ENCODE data around the gene MYO1B. TPM values are rescaled to one million over a fixed set of nuclear protein-coding genes. Genes with fewer than 3 reads are reported as not detected.

MYO1B gene
- total RNA-seq, 2 donors from 2014 or later, result 75.0 to 78.2 TPM

- H3K27me3 ChIP-seq, result no peaks in the 10 kb centered on the region
- no peak for TF ChIP-seq CTCF (IDR thresholded peaks at IDR 0.05)
- H3K9ac ChIP-seq (ENCODE audit: low read depth in 2 of 2, low read length in 2 of 2), result no peak overlapping the region
- no peak overlapping the region for H3K4me3 ChIP-seq
- H3K27ac ChIP-seq, result no peak overlapping the region
- intact Hi-C loops (cut with DNase I), result loop anchor here (10.0 kb wide), 1 partner anchor 60 kb away; no protein-coding TSS in a partner anchor
- no peaks in the 10 kb centered on the region for H3K4me1 ChIP-seq
- H3K36me3 ChIP-seq, result no peaks in the 10 kb centered on the region
- H3K9me3 ChIP-seq, result no peaks in the 10 kb centered on the region
- no peak for DNase-seq
These were observed 20.1 kb upstream of the MYO1B start for GRCh38 chr2:191225126-191225525.

- H3K27ac ChIP-seq, result no peak overlapping the region
- intact Hi-C loops (cut with DNase I), result loop anchor here (10.0 kb wide), 1 partner anchor 61 kb away; no protein-coding TSS in a partner anchor
These were observed 19.5 kb upstream of the MYO1B start for GRCh38 chr2:191225690-191226089.

GRCh38 chr2:191226196-191226595, 19.0 kb upstream of the MYO1B start:
- Histone ChIP-seq H3K9ac (ENCODE audit: low read depth in 2 of 2, low read length in 2 of 2) (no peak overlapping the region), H3K4me3 (no peak overlapping the region), H3K4me1 (no peaks in the 10 kb centered on the region), H3K36me3 (no peaks in the 10 kb centered on the region), H3K27ac (no peak overlapping the region), H3K9me3 (no peaks in the 10 kb centered on the region), H3K27me3 (no peaks in the 10 kb centered on the region)
- no peak for TF ChIP-seq CTCF (IDR thresholded peaks at IDR 0.05)
- no peak for DNase-seq
- intact Hi-C loops (cut with DNase I), result loop anchor here (10.0 kb wide), 1 partner anchor 61 kb away; no protein-coding TSS in a partner anchor

More at GRCh38 chr2:191225690-191226089, 19.5 kb upstream of the MYO1B start:
- Histone ChIP-seq H3K36me3 (no peaks in the 10 kb centered on the region), H3K9ac (ENCODE audit: low read depth in 2 of 2, low read length in 2 of 2) (no peak overlapping the region), H3K4me1 (no peaks in the 10 kb centered on the region), H3K4me3 (no peak overlapping the region), H3K27me3 (no peaks in the 10 kb centered on the region), H3K9me3 (no peaks in the 10 kb centered on the region)
- no peak for DNase-seq
- no peak for TF ChIP-seq CTCF (IDR thresholded peaks at IDR 0.05)

GRCh38 chr2:191228333-191228732, 16.9 kb upstream of the MYO1B start:
- no peak for TF ChIP-seq CTCF (IDR thresholded peaks at IDR 0.05)
- intact Hi-C loops (cut with DNase I), result loop anchor here (10.0 kb wide), 1 partner anchor 64 kb away; no protein-coding TSS in a partner anchor
- Histone ChIP-seq H3K9me3 (no peaks in the 10 kb centered on the region), H3K27me3 (no peaks in the 10 kb centered on the region), H3K4me1 (no peaks in the 10 kb centered on the region), H3K9ac (ENCODE audit: low read depth in 2 of 2, low read length in 2 of 2) (no peak overlapping the region), H3K4me3 (no peak overlapping the region), H3K36me3 (no peaks in the 10 kb centered on the region), H3K27ac (no peak overlapping the region)
- no peak for DNase-seq

GRCh38 chr2:191228861-191229260, 16.3 kb upstream of the MYO1B start:
- Histone ChIP-seq H3K27me3 (no peaks in the 10 kb centered on the region), H3K9me3 (no peaks in the 10 kb centered on the region), H3K4me3 (no peak overlapping the region), H3K4me1 (no peaks in the 10 kb centered on the region), H3K27ac (no peak overlapping the region), H3K36me3 (no peaks in the 10 kb centered on the region), H3K9ac (ENCODE audit: low read depth in 2 of 2, low read length in 2 of 2) (no peak overlapping the region)
- no peak for DNase-seq
- no peak for TF ChIP-seq CTCF (IDR thresholded peaks at IDR 0.05)
- intact Hi-C loops (cut with DNase I), result loop anchor here (10.0 kb wide), 1 partner anchor 64 kb away; no protein-coding TSS in a partner anchor
